Osteoblast (primary cell): ENCODE results near the gene TNPO2. TPM values are rescaled to one million over a fixed set of nuclear protein-coding genes. Genes with fewer than 3 reads are reported as not detected.
A peak's percentile ranks its signal among the peaks of the same experiment; 100 is the strongest.

Experiments
- DNase-seq: peaks from one replicate; pipeline ENCODE4 v3.0.0; 2011; ENCODE audit warnings: low spot score, mixed read lengths; ENCODE audit not compliant: insufficient read length; ENCODE audit errors: missing footprints
- H2AFZ ChIP-seq: 2 replicates; pipeline ENCODE4 v1.6.0; 2011; ENCODE audit warnings: mild to moderate bottlenecking, low read length
- H3K27ac ChIP-seq: 2 replicates; pipeline ENCODE4 v1.5.1; 2011; ENCODE audit warnings: mild to moderate bottlenecking, low read depth, low read length, moderate library complexity
- H3K27me3 ChIP-seq: 2 replicates; pipeline ENCODE4 v1.6.0; 2012; ENCODE audit warnings: mild to moderate bottlenecking, control low read depth, inconsistent platforms, low read length, moderate library complexity; ENCODE audit not compliant: insufficient read depth
- H3K36me3 ChIP-seq: 2 replicates; pipeline ENCODE4 v1.5.1; 2011; ENCODE audit warnings: mild to moderate bottlenecking, low read length, control low read depth, moderate library complexity; ENCODE audit not compliant: insufficient read depth
- H3K4me1 ChIP-seq: 2 replicates; pipeline ENCODE4 v1.5.1; 2011; ENCODE audit warnings: mild to moderate bottlenecking, low read length, control low read depth, moderate library complexity; ENCODE audit not compliant: insufficient read depth
- H3K4me2 ChIP-seq: 2 replicates; pipeline ENCODE4 v1.6.0; 2011; ENCODE audit warnings: mild to moderate bottlenecking, low read length; ENCODE audit not compliant: insufficient read depth
- H3K4me3 ChIP-seq: fragments of 200-600 bp; sonication (generic); 3 replicates; pipeline ENCODE4 v1.5.1; 2012; ENCODE audit warnings: mild to moderate bottlenecking, low read length, inconsistent platforms; ENCODE audit not compliant: insufficient read depth
- H3K79me2 ChIP-seq: 2 replicates; pipeline ENCODE4 v1.6.0; 2012; ENCODE audit warnings: mild to moderate bottlenecking, low read length, control low read depth, inconsistent platforms; ENCODE audit not compliant: insufficient read depth
- H3K9me3 ChIP-seq: 2 replicates; pipeline ENCODE4 v1.5.1; 2011; ENCODE audit warnings: low read depth, low read length, control low read depth
- H4K20me1 ChIP-seq: 2 replicates; pipeline ENCODE4 v1.6.0; 2012; ENCODE audit warnings: mild to moderate bottlenecking, low read length, control low read depth; ENCODE audit not compliant: insufficient read depth
- CTCF ChIP-seq: IDR thresholded peaks from 2 replicates; pipeline ENCODE4 v1.5.1; 2011; ENCODE audit warnings: mild to moderate bottlenecking, low read depth, low read length, moderate library complexity; ENCODE audit errors: extremely low read depth
- total RNA-seq: library from RNA; depleted of rRNA; stranded (reverse); fragments of >200 nt; gene quantifications from 2 replicates; pipeline ENCODE4 v1.2.3, GENCODE V29; 2012

Gene TNPO2
- 36.6 and 39.8 TPM in 2 replicates for total RNA-seq

DNA sequence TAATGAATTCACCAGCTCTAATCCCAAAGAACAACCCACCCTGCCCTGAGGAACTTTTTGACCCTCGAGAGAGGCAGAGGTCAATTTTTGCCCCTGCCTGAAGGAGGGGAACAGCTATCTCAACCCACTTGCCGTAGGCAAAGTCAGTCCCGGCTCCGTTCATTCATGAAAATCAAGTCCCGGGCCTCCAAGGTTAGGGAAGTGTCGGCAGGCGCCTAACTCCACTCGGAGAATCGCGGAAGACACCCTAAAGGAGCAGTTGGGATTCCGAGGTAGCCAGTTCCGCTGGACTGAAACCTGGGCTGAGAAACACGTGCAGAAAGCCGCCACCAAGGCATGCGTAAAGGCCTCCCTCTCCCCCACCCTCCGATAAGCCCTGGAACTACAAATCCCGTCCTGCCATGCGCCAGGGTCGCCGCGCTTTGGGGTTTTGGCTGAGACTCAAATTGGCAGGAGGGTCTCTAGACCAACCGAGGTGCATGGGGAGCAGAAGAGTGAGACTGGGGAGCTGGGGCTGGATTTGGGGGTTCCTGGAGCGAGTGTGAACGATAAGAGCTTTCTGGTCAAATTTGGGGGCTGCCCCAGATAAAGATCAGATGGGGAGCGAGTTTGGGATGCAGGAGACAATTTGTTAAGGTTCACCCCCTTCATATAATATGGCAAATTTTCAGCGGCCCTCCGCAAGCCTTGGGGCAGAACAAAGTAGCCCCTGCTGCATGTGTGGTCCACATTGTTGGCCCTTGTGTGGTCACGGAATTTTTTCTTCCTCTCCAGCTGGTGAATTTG, at the start of gene TNPO2:
TSS of gene TNPO2 (minus strand) at position 292 of the 786 bp plus-strand sequence. CDS start 2,955 bp downstream, outside the sequence.
- Histone ChIP-seq H3K79me2 (peaks cover 43% of the 10 kb centered on the region), H3K9me3 (no peaks in the 10 kb centered on the region), H3K4me3 (peak within 1 kb of the TSS; percentile 92), H3K4me1 (peaks cover 19% of the 10 kb centered on the region), H3K36me3 (peaks cover 19% of the 10 kb centered on the region), H2AFZ (peak within 1 kb of the TSS; percentile 85), H3K27ac (peak within 1 kb of the TSS; percentile 57), H3K27me3 (no peaks in the 10 kb centered on the region), H3K4me2 (peak within 1 kb of the TSS; percentile 88), H4K20me1 (peaks cover 12% of the 10 kb centered on the region)
- DNase-seq = peak; percentile 91
- TF ChIP-seq CTCF = no peak

GRCh38 chr19:12772323-12772722, 48.6 kb upstream of the TNPO2 start:
- no peak for TF ChIP-seq CTCF
- Histone ChIP-seq H4K20me1 (no peaks in the 10 kb centered on the region), H3K4me3 (no peak overlapping the region), H3K4me2 (no peak overlapping the region), H3K27me3 (no peaks in the 10 kb centered on the region), H3K27ac (no peak overlapping the region), H3K79me2 (no peaks in the 10 kb centered on the region), H3K36me3 (no peaks in the 10 kb centered on the region), H3K9me3 (no peaks in the 10 kb centered on the region), H3K4me1 (peaks cover 19% of the 10 kb centered on the region), H2AFZ (no peak overlapping the region)
- DNase-seq = peak; percentile 76

GRCh38 chr19:12770922-12771321, 47.2 kb upstream of the TNPO2 start:
- no peak for TF ChIP-seq CTCF
- Histone ChIP-seq H3K4me1 (peaks cover 17% of the 10 kb centered on the region), H3K9me3 (no peaks in the 10 kb centered on the region), H2AFZ (no peak overlapping the region), H3K27ac (no peak overlapping the region), H4K20me1 (no peaks in the 10 kb centered on the region), H3K79me2 (no peaks in the 10 kb centered on the region), H3K36me3 (no peaks in the 10 kb centered on the region), H3K4me3 (no peak overlapping the region), H3K27me3 (no peaks in the 10 kb centered on the region), H3K4me2 (no peak overlapping the region)
- peak; percentile 50 for DNase-seq

DNA sequence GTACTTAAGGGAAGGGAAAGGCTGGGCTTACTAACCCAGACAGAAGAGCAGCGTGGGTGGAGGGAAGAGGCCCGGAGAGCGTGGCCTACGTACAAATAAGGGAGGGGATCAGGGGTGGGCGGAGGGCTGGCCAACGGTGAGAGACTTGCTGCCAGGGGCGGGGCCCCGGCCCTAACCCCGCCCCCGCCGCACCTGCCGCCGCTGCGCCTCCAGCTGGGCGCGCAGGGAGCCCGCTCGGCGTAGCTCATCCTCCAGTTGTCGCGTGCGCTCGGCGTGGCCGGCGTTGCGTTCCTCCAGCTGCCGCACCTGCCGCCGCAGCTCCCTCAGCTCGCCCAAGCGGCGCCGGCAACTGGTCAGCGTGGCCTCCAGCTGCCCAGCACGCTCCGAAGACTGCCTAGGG, 46.0 kb upstream of the TNPO2 start:
- Histone ChIP-seq H3K4me3 (no peak overlapping the region), H3K27ac (no peak overlapping the region), H3K4me1 (peaks cover 12% of the 10 kb centered on the region), H3K4me2 (no peak overlapping the region), H3K9me3 (no peaks in the 10 kb centered on the region), H4K20me1 (no peaks in the 10 kb centered on the region), H2AFZ (no peak overlapping the region), H3K27me3 (no peaks in the 10 kb centered on the region), H3K36me3 (no peaks in the 10 kb centered on the region), H3K79me2 (no peaks in the 10 kb centered on the region)
- peak; percentile 29 for DNase-seq
- TF ChIP-seq CTCF = no peak
